Fibroblast of pulmonary artery (primary cell): Measurements from ENCODE around the gene F13A1.

Source experiments
- DNase-seq: peaks from one replicate; pipeline ENCODE4 v3.0.0-alpha.2; 2010; ENCODE audit warnings: low read depth
- H3K4me3 ChIP-seq: replicated peaks from 2 replicates; pipeline ENCODE4 v1.5.1; 2011; ENCODE audit warnings: low read depth, mild to moderate bottlenecking, control low read depth, low read length, moderate library complexity
- CTCF ChIP-seq: IDR thresholded peaks from 2 replicates; pipeline ENCODE4 v1.5.1; 2011; ENCODE audit warnings: mild to moderate bottlenecking, control low read depth, low read length, inconsistent platforms; ENCODE audit errors: missing control alignments

F13A1 gene

GRCh38 chr6:6219716-6220115 is 100.7 kb downstream of the F13A1 start:
- no peak for DNase-seq
- TF ChIP-seq CTCF = no peak
- no peak overlapping the region for H3K4me3 ChIP-seq

- H3K4me3 ChIP-seq = no peak overlapping the region
- TF ChIP-seq CTCF = no peak
- DNase-seq = no peak
Measured at GRCh38 chr6:6218759-6219085, 101.7 kb downstream of the F13A1 start.

- DNase-seq = no peak
- TF ChIP-seq CTCF = no peak
- H3K4me3 ChIP-seq = no peak overlapping the region
Measured at GRCh38 chr6:6217855-6218758, 102.4 kb downstream of the F13A1 start.

GRCh38 chr6:6210994-6211393 is 109.5 kb downstream of the F13A1 start:
- H3K4me3 ChIP-seq = no peak overlapping the region
- DNase-seq = no peak
- no peak for TF ChIP-seq CTCF

GRCh38 chr6:6202886-6203285 is 117.6 kb downstream of the F13A1 start:
- H3K4me3 ChIP-seq = no peak overlapping the region
- no peak for TF ChIP-seq CTCF
- DNase-seq = no peak

- no peak for TF ChIP-seq CTCF
- no peak for DNase-seq
- no peak overlapping the region for H3K4me3 ChIP-seq
Measured at GRCh38 chr6:6201200-6201599, 119.3 kb downstream of the F13A1 start.

GRCh38 chr6:6199678-6200077 is 120.8 kb downstream of the F13A1 start:
- H3K4me3 ChIP-seq = no peak overlapping the region
- no peak for TF ChIP-seq CTCF
- no peak for DNase-seq
